Activated T-cell treated with anti-CD3 and anti-CD28 coated beads, Interleukin-2, amount 50 U/mL, for 4 hours (primary cell): ENCODE results near the gene APOH. TPM values are rescaled to one million over a fixed set of nuclear protein-coding genes. Genes with fewer than 3 reads are reported as not detected.

Source experiments
- ATAC-seq, 2 donors: fragments of 200-7000 bp; cut with Tn5 transposase; one replicate each; pipeline ENCODE4 v1.10.0; 2021
- DNase-seq: peaks from one replicate; pipeline ENCODE4 v3.0.0-alpha.2; 2020
- H3K27me3 Mint-ChIP-seq: one replicate; pipeline ENCODE4 v1.8.0; 2021; ENCODE audit warnings: low read depth, mixed read lengths
- H3K36me3 Mint-ChIP-seq: one replicate; pipeline ENCODE4 v1.8.0; 2022; ENCODE audit warnings: mixed read lengths; ENCODE audit not compliant: insufficient read depth
- H3K4me1 Mint-ChIP-seq: one replicate; pipeline ENCODE4 v1.8.0; 2021; ENCODE audit warnings: low read depth, mixed read lengths
- H3K4me3 Mint-ChIP-seq: one replicate; pipeline ENCODE4 v1.8.0; 2021; ENCODE audit warnings: mild to moderate bottlenecking, moderate library complexity, mixed read lengths
- H3K9me3 Mint-ChIP-seq: one replicate; pipeline ENCODE4 v1.8.0; 2021; ENCODE audit warnings: mixed read lengths
- total RNA-seq, 3 donors: library from RNA; stranded (reverse); gene quantifications; one replicate each; pipeline ENCODE4 v1.2.1, GENCODE V29; 2021

The APOH gene
- total RNA-seq, 3 donors from 2014 or later = 0.73 to 1.3 (median 0.76) TPM

GRCh38 chr17:66222798-66223350 is 6.3 kb downstream of the APOH start:
- no peaks in the 10 kb centered on the region for H3K36me3 Mint-ChIP-seq
- no peak for DNase-seq
- no peaks in the 10 kb centered on the region for H3K4me1 Mint-ChIP-seq
- no peak for ATAC-seq
- no peaks in the 10 kb centered on the region for H3K9me3 Mint-ChIP-seq
- no peak overlapping the region for H3K4me3 Mint-ChIP-seq
- H3K27me3 Mint-ChIP-seq = peaks cover 6% of the 10 kb centered on the region

- no peaks in the 10 kb centered on the region for H3K9me3 Mint-ChIP-seq
- DNase-seq = no peak
- no peak for ATAC-seq
- H3K4me1 Mint-ChIP-seq = no peaks in the 10 kb centered on the region
- H3K4me3 Mint-ChIP-seq = no peak overlapping the region
- H3K36me3 Mint-ChIP-seq = no peaks in the 10 kb centered on the region
- H3K27me3 Mint-ChIP-seq = peaks cover 6% of the 10 kb centered on the region
Observed at GRCh38 chr17:66221755-66222530, 7.3 kb downstream of the APOH start.

DNA sequence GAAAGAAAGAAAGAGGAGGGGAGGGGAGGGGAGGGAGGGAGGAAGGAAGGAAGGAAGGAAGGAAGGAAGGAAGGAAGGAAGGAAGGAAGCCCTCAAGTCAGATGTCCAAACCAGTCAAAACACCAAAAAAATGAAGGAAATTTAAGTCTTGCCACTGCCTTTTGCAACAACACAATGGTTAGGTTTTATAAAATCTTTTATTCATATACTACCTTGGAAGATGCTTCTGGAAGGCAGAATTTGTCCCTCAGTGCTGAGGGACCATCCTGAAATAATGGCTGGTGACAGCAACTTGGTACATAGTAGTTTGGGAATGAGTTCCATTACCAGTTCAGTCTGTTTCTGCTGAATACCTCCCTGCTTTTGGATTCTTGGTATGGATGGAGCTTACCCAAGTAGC is 7.9 kb downstream of the APOH start:
- Mint-ChIP-seq H3K36me3 (no peaks in the 10 kb centered on the region), H3K9me3 (no peaks in the 10 kb centered on the region)

GRCh38 chr17:66220079-66220835 is 9.0 kb downstream of the APOH start:
- no peaks in the 10 kb centered on the region for H3K9me3 Mint-ChIP-seq
- peaks cover 6% of the 10 kb centered on the region for H3K27me3 Mint-ChIP-seq
- ATAC-seq (no peak), DNase-seq (no peak)
- H3K4me1 Mint-ChIP-seq = no peaks in the 10 kb centered on the region
- H3K4me3 Mint-ChIP-seq = no peak overlapping the region
- no peaks in the 10 kb centered on the region for H3K36me3 Mint-ChIP-seq

More for the DNA sequence above, 7.9 kb downstream of the APOH start:
- Mint-ChIP-seq H3K4me3 (no peak overlapping the region), H3K27me3 (peaks cover 6% of the 10 kb centered on the region), H3K4me1 (no peaks in the 10 kb centered on the region)
- ATAC-seq (no peak), DNase-seq (no peak)

- Mint-ChIP-seq H3K4me3 (no peak overlapping the region), H3K4me1 (no peaks in the 10 kb centered on the region), H3K9me3 (no peaks in the 10 kb centered on the region), H3K27me3 (peaks cover 1% of the 10 kb centered on the region), H3K36me3 (no peaks in the 10 kb centered on the region)
- no peak for ATAC-seq
- DNase-seq = no peak
Observed at GRCh38 chr17:66215529-66215911, 13.7 kb downstream of the APOH start.

DNA sequence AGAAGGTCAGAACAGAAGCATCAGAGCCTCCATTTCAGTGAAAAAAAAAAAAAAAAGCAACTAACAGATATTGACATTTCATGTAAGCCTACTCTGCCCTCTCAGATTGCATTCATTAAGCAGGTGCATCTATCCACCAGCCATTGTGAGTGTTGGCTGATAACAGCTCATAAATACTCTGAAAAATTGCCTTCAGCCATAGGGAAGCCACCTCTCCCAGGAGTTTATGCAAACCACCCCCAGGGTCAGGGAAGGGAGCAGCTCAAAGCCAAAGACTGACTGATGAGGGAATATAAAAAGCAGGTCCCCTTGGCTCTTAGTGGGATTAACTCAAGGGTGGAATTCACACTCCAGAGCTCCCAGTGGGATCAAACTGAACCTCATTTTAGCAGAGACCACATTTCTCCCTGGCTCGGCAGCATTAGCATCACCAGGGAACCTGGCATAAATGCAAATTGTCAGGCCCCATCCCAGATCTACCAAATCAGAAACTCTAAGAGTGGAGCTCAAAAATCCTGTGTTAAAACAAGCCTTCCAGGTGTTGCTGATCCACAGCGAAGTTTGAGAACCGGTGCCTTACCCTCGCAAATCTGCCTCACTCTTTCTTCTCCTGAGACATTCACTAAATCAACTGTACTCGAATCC is 14.2 kb downstream of the APOH start:
- no peaks in the 10 kb centered on the region for H3K4me1 Mint-ChIP-seq
- ATAC-seq (no peak), DNase-seq (no peak)
- H3K9me3 Mint-ChIP-seq = no peaks in the 10 kb centered on the region
- H3K4me3 Mint-ChIP-seq = no peak overlapping the region
- H3K27me3 Mint-ChIP-seq = peaks cover 1% of the 10 kb centered on the region
- H3K36me3 Mint-ChIP-seq = no peaks in the 10 kb centered on the region

DNA sequence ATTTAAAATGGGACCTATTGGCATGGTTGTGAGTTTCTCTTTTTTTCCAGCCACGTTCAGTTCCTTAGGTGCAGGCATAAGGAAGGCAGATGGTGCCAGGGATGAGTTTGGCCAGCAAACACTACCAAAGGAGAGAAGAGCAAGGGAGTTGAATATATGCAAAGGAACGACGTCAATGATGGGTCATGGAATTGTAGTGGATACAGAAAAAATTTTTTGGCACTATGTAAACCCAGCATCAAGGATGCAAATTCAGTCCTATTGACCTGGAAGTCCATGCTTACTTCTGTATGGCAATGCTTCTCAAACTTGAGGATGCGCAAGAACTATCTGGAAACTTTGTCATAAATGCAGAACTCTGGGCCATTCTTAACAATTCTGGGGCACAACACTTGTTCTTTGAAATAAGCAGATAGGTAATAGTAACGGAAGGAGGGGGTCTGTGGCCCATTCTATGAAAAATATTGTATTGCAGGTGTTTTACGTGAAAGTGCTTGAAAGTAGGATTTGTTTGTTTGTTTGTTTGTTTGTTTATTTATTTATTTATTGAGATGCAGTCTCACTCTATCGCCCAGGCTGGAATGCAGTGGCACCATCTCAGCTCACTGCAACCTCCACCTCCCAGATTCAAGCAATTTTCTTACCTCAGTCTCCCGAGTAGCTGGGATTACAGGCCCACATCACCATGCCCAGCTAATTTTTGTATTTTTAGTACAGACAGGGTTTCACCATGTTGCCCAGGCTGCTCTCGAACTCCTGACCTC is 18.0 kb downstream of the APOH start:
- ATAC-seq = no peak
- DNase-seq = no peak
- H3K36me3 Mint-ChIP-seq = no peaks in the 10 kb centered on the region

GRCh38 chr17:66210208-66210574 is 19.0 kb downstream of the APOH start:
- H3K9me3 Mint-ChIP-seq = no peaks in the 10 kb centered on the region
- ATAC-seq (no peak), DNase-seq (no peak)
- no peaks in the 10 kb centered on the region for H3K36me3 Mint-ChIP-seq
- peaks cover 1% of the 10 kb centered on the region for H3K27me3 Mint-ChIP-seq
- no peak overlapping the region for H3K4me3 Mint-ChIP-seq
- H3K4me1 Mint-ChIP-seq = peaks cover 2% of the 10 kb centered on the region

More for the DNA sequence above, 18.0 kb downstream of the APOH start:
- H3K27me3 Mint-ChIP-seq = peaks cover 1% of the 10 kb centered on the region
- H3K9me3 Mint-ChIP-seq = no peaks in the 10 kb centered on the region
- H3K4me1 Mint-ChIP-seq = peaks cover 2% of the 10 kb centered on the region
- H3K4me3 Mint-ChIP-seq = no peak overlapping the region

DNA sequence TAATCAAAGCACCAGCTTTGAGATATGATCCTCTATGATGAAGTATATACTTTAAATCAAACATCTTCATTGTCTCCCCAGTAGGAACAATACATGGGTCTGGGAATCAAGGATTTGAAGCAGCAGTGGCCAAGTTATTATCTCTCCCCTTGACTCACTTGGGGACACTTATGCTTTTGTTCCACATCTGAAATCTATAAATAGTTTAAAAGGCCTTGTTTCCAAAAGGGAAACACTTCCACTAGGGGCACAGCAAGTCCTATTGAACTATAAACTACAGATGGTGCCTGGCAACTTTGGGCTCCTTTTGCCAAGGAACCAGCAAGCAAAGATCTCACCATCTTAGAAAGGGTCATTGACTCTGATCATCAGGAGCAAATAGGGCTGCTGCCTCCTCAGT is 21.3 kb downstream of the APOH start:
- peaks cover 2% of the 10 kb centered on the region for H3K4me1 Mint-ChIP-seq
- H3K36me3 Mint-ChIP-seq = no peaks in the 10 kb centered on the region
- no peak overlapping the region for H3K4me3 Mint-ChIP-seq
- no peak for ATAC-seq
- DNase-seq = no peak
- H3K9me3 Mint-ChIP-seq = no peaks in the 10 kb centered on the region
- no peaks in the 10 kb centered on the region for H3K27me3 Mint-ChIP-seq

DNA sequence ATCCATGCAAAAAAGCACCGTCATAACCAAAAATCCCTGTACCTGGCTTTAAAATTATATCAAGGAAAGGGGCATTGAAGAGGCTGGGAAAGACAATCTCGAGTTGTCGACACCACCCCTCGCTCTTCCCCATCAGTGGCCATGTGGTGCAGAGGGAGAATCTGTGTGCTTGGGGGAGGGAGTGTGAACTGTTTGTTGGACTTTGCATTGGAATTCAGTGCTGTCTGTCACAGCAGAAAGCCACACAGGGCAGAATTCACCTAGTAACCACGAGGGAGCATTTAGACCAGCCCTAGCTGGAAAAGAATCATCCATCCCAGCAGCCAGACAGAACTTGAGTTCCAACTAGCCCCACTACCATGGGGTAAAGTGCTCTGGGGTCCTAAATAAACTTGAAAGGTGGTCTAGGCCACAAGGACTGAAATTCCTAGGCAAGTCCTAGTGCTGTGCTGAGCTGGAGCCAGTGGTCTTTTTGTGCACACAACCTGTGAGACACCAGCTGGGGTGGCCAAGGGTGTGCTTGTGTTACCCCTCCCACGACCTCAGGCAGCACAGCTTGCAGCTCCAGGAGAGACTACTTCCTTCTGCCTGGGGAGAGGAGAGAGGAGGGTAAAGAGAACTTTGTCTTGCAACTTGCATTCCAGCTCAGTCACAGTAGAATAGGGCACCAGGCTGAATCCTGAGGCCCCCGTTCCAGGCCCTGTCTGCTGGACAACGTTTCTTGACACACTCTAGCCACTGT is 25.8 kb downstream of the APOH start:
- Mint-ChIP-seq H3K4me1 (peaks cover 20% of the 10 kb centered on the region), H3K9me3 (no peaks in the 10 kb centered on the region), H3K27me3 (no peaks in the 10 kb centered on the region), H3K36me3 (no peaks in the 10 kb centered on the region), H3K4me3 (no peak overlapping the region)
- ATAC-seq = no peak
- no peak for DNase-seq

DNA sequence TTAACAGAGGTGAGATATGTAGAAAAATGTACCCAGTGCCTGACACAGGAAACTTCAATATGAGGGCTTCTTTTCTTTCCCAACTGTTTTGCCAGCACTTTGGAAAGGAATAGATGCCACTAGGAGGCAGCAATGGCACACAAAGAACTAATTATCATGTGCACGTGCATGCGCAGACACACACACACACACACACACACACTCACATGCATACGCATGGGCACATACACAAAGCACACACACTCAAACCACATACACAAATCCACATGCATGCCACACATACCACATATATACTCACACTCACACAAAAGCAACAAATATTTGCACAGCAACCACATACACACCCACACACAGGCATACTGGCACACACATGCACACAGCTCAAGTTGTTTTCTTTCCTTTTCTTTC is 28.5 kb downstream of the APOH start:
- DNase-seq (peak; percentile 10), ATAC-seq (peak; percentile 42 to 62)
- Mint-ChIP-seq H3K36me3 (no peaks in the 10 kb centered on the region), H3K9me3 (no peaks in the 10 kb centered on the region), H3K4me1 (peaks cover 20% of the 10 kb centered on the region), H3K27me3 (no peaks in the 10 kb centered on the region), H3K4me3 (no peak overlapping the region)

DNA sequence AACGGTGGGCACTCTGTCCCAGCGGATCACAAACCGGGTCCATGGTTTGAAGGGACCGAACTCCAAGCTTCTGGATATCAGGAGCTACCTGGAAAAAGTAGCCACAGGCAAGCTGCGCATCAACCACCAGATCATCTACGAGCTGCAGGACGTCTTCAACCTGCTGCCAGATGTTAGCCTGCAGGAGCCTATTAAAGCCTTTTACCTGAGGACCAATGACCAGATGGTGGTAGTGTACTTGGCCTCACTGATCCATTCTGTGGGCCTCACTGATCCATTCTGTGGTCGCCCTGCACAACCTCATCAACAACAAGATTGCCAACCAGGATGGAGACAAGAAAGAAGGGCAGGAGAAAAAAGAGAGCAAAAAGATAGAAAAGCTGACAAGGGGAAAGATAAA is 31.0 kb downstream of the APOH start:
- ATAC-seq (no peak), DNase-seq (no peak)
- H3K36me3 Mint-ChIP-seq = no peaks in the 10 kb centered on the region
- H3K4me3 Mint-ChIP-seq = no peak overlapping the region
- peaks cover 20% of the 10 kb centered on the region for H3K4me1 Mint-ChIP-seq
- no peaks in the 10 kb centered on the region for H3K9me3 Mint-ChIP-seq
- H3K27me3 Mint-ChIP-seq = no peaks in the 10 kb centered on the region

- Mint-ChIP-seq H3K9me3 (no peaks in the 10 kb centered on the region), H3K4me1 (peaks cover 19% of the 10 kb centered on the region), H3K36me3 (no peaks in the 10 kb centered on the region), H3K4me3 (peak overlapping the region; percentile 78), H3K27me3 (no peaks in the 10 kb centered on the region)
- ATAC-seq (no peak), DNase-seq (no peak)
Observed at GRCh38 chr17:66192378-66192687, 36.9 kb downstream of the APOH start.
